Smooth muscle cell of the coronary artery (primary cell): Measurements from ENCODE around the gene DDC. TPM values are rescaled to one million over a fixed set of nuclear protein-coding genes. Genes with fewer than 3 reads are reported as not detected.

ENCODE experiments used
- total RNA-seq: library from RNA; depleted of rRNA; stranded (reverse); fragments of >200 nt; gene quantifications from 2 replicates; pipeline ENCODE4 v1.2.3, GENCODE V29; 2014; ENCODE audit warnings: low replicate concordance

The DDC gene, protein sequence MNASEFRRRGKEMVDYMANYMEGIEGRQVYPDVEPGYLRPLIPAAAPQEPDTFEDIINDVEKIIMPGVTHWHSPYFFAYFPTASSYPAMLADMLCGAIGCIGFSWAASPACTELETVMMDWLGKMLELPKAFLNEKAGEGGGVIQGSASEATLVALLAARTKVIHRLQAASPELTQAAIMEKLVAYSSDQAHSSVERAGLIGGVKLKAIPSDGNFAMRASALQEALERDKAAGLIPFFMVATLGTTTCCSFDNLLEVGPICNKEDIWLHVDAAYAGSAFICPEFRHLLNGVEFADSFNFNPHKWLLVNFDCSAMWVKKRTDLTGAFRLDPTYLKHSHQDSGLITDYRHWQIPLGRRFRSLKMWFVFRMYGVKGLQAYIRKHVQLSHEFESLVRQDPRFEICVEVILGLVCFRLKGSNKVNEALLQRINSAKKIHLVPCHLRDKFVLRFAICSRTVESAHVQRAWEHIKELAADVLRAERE
- total RNA-seq, result not detected in 2 replicates

DNA sequence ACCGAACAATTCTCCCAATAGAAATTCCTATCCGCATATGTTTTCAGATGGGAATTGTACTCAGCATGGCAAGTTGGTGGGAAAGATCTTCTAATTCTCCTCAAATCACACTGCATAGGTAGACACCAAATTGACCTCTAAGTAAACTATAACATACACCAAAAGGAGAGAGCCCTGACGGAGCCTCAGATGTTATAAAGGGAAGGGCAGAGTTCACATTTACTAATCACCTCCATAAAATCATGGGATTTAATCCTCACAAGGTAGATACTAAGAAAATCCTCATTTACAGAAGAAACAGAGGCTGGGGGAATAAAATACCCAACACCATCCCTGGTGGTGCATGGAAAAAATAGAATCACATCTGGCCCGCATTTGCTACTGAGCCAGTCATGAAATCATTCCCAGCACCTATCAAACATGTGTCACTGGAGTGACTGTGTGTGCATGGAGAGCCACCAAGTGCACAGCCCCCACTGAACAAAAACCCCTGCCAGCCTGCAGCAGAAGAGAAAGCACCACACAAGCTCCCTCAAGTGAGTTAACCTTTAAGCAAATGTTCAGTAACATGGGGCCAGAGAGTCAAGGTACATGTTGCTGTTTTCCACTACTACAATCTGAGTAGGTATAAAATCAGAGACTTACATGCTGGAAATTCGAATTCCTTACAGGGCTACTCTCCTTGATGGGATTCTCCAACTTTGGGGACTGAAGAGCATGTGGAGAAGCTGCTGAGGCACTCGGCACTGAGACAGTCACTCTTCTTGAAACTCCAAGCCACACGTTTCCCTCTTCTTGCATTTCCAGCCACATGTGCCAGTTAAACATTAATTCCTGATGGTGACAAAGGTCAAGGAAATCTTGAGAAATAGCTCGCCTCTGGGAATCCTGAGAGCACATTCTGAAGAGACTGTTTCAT, at the start of gene DDC:
Gene DDC, minus strand, starts transcription at position 766 of the 919 bp plus-strand sequence. CDS start 21,320 bp downstream, outside the sequence.

DNA sequence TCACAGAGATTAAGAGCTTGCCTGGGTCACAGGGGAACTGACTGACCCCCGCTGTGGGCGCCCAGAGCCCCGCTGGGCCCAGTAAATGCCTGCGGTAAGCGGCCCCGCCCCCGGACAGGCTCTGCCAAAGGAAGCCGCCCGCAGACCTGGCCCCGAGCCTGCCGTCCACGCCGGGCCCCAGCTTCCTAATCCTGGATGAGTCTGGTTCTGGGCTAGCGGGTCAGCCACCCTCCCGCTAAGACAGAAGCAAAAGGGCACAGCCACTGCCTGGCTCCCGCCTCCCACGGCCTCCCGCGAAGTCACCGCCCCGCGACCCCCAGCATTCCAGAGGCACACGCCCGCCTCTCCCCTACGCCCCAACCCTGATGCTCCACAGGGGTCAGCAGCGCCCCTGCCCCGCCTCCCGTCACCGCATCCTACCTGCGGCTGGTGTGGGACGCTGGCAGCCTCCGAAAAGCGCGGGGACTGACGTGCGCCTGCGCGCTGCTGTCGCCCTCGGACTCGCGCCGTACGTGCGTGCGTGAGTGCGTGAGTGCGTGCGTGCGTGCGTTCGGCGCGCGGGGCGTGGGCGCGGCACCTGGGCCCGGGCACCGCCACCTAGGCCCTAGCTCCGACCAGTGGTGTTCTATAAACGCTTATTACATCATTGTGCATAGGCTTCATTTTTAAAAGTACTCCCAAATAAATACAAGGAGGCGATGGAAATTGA, 115.2 kb downstream of the DDC start, which contains the start of gene FIGNL1:
Gene FIGNL1, minus strand, starts transcription at position 470 of the 709 bp plus-strand sequence. CDS start 3,063 bp downstream, outside the sequence.

Other genes starting within 250 kb of the DDC start
- gene FIGNL1, start 115.1 kb downstream of the DDC start, total RNA-seq, result 5.9 and 10.8 TPM in 2 replicates
- 32.6 and 107 TPM in 2 replicates for gene GRB10, start 217.5 kb upstream of the DDC start, total RNA-seq